Measurements from ENCODE around the gene CDC14A.

The CDC14A gene

GRCh38 chr1:100448366-100448765 lies 96.1 kb downstream of the CDC14A start:
- peak overlapping the region; percentile 92 for H3K27ac Mint-ChIP-seq
- H3K4me3 Mint-ChIP-seq, result peak overlapping the region; percentile 4
- H3K4me1 Mint-ChIP-seq (ENCODE audit: low read depth), result peaks cover 84% of the 10 kb centered on the region
- H3K36me3 Mint-ChIP-seq (ENCODE audit: low read depth), result peaks cover 75% of the 10 kb centered on the region
- peaks cover 10% of the 10 kb centered on the region for H3K9me3 Mint-ChIP-seq
- H3K27me3 Mint-ChIP-seq (ENCODE audit: low read depth), result no peaks in the 10 kb centered on the region

- H3K9me3 Mint-ChIP-seq, result peaks cover 10% of the 10 kb centered on the region
- H3K4me3 Mint-ChIP-seq, result peak overlapping the region; percentile 56
- H3K36me3 Mint-ChIP-seq (ENCODE audit: low read depth), result peaks cover 74% of the 10 kb centered on the region
- H3K4me1 Mint-ChIP-seq (ENCODE audit: low read depth), result peaks cover 80% of the 10 kb centered on the region
- no peaks in the 10 kb centered on the region for H3K27me3 Mint-ChIP-seq (ENCODE audit: low read depth)
- H3K27ac Mint-ChIP-seq, result peak overlapping the region; percentile 92
Measured at GRCh38 chr1:100449477-100449876, 97.2 kb downstream of the CDC14A start.

- H3K27ac Mint-ChIP-seq, result peak overlapping the region; percentile 93
- H3K27me3 Mint-ChIP-seq (ENCODE audit: low read depth), result no peaks in the 10 kb centered on the region
- no peak overlapping the region for H3K4me3 Mint-ChIP-seq
- H3K4me1 Mint-ChIP-seq (ENCODE audit: low read depth), result peaks cover 72% of the 10 kb centered on the region
- peaks cover 10% of the 10 kb centered on the region for H3K9me3 Mint-ChIP-seq
- H3K36me3 Mint-ChIP-seq (ENCODE audit: low read depth), result peaks cover 70% of the 10 kb centered on the region
Measured at GRCh38 chr1:100452641-100453040, 100.3 kb downstream of the CDC14A start.

GRCh38 chr1:100455478-100456072 lies 103.3 kb downstream of the CDC14A start:
- peaks cover 59% of the 10 kb centered on the region for H3K4me1 Mint-ChIP-seq (ENCODE audit: low read depth)
- peaks cover 6% of the 10 kb centered on the region for H3K9me3 Mint-ChIP-seq
- H3K27me3 Mint-ChIP-seq (ENCODE audit: low read depth), result no peaks in the 10 kb centered on the region
- no peak overlapping the region for H3K4me3 Mint-ChIP-seq
- peaks cover 53% of the 10 kb centered on the region for H3K36me3 Mint-ChIP-seq (ENCODE audit: low read depth)
- H3K27ac Mint-ChIP-seq, result no peak overlapping the region

- Mint-ChIP-seq H3K4me3 (no peak overlapping the region), H3K36me3 (ENCODE audit: low read depth) (peaks cover 42% of the 10 kb centered on the region), H3K27ac (no peak overlapping the region), H3K4me1 (ENCODE audit: low read depth) (peaks cover 47% of the 10 kb centered on the region), H3K27me3 (ENCODE audit: low read depth) (no peaks in the 10 kb centered on the region), H3K9me3 (no peaks in the 10 kb centered on the region)
Measured at GRCh38 chr1:100456880-100457279, 104.6 kb downstream of the CDC14A start.

GRCh38 chr1:100457683-100458082 lies 105.4 kb downstream of the CDC14A start:
- Mint-ChIP-seq H3K4me3 (no peak overlapping the region), H3K9me3 (no peaks in the 10 kb centered on the region), H3K36me3 (ENCODE audit: low read depth) (peaks cover 47% of the 10 kb centered on the region), H3K4me1 (ENCODE audit: low read depth) (peaks cover 44% of the 10 kb centered on the region), H3K27me3 (ENCODE audit: low read depth) (no peaks in the 10 kb centered on the region), H3K27ac (no peak overlapping the region)

GRCh38 chr1:100458661-100459357 lies 106.5 kb downstream of the CDC14A start:
- Mint-ChIP-seq H3K27me3 (ENCODE audit: low read depth) (no peaks in the 10 kb centered on the region), H3K9me3 (no peaks in the 10 kb centered on the region), H3K4me1 (ENCODE audit: low read depth) (peaks cover 44% of the 10 kb centered on the region), H3K27ac (peak overlapping the region; percentile 43), H3K36me3 (ENCODE audit: low read depth) (peaks cover 47% of the 10 kb centered on the region), H3K4me3 (no peak overlapping the region)

- Mint-ChIP-seq H3K9me3 (no peaks in the 10 kb centered on the region), H3K27me3 (ENCODE audit: low read depth) (no peaks in the 10 kb centered on the region), H3K27ac (peak overlapping the region; percentile 26), H3K4me3 (no peak overlapping the region), H3K36me3 (ENCODE audit: low read depth) (peaks cover 42% of the 10 kb centered on the region), H3K4me1 (ENCODE audit: low read depth) (peaks cover 40% of the 10 kb centered on the region)
Measured at GRCh38 chr1:100459358-100460114, 107.2 kb downstream of the CDC14A start.

GRCh38 chr1:100461222-100461621 lies 108.9 kb downstream of the CDC14A start:
- Mint-ChIP-seq H3K4me1 (ENCODE audit: low read depth) (peaks cover 30% of the 10 kb centered on the region), H3K9me3 (no peaks in the 10 kb centered on the region), H3K36me3 (ENCODE audit: low read depth) (peaks cover 40% of the 10 kb centered on the region), H3K27ac (no peak overlapping the region), H3K4me3 (no peak overlapping the region), H3K27me3 (ENCODE audit: low read depth) (no peaks in the 10 kb centered on the region)

- Mint-ChIP-seq H3K4me1 (ENCODE audit: low read depth) (peaks cover 28% of the 10 kb centered on the region), H3K4me3 (no peak overlapping the region), H3K27me3 (ENCODE audit: low read depth) (no peaks in the 10 kb centered on the region), H3K36me3 (ENCODE audit: low read depth) (peaks cover 38% of the 10 kb centered on the region), H3K9me3 (no peaks in the 10 kb centered on the region), H3K27ac (no peak overlapping the region)
Measured at GRCh38 chr1:100462326-100463025, 110.2 kb downstream of the CDC14A start.

- Mint-ChIP-seq H3K36me3 (ENCODE audit: low read depth) (peaks cover 43% of the 10 kb centered on the region), H3K4me1 (ENCODE audit: low read depth) (peaks cover 28% of the 10 kb centered on the region)
Measured at GRCh38 chr1:100463791-100464424, 111.6 kb downstream of the CDC14A start.

GRCh38 chr1:100469578-100469977 lies 117.3 kb downstream of the CDC14A start:
- Mint-ChIP-seq H3K36me3 (ENCODE audit: low read depth) (peaks cover 47% of the 10 kb centered on the region), H3K9me3 (no peaks in the 10 kb centered on the region), H3K27me3 (ENCODE audit: low read depth) (no peaks in the 10 kb centered on the region), H3K27ac (no peak overlapping the region), H3K4me1 (ENCODE audit: low read depth) (peaks cover 13% of the 10 kb centered on the region), H3K4me3 (no peak overlapping the region)

More at GRCh38 chr1:100463791-100464424, 111.6 kb downstream of the CDC14A start:
- Mint-ChIP-seq H3K9me3 (no peaks in the 10 kb centered on the region), H3K4me3 (no peak overlapping the region), H3K27ac (no peak overlapping the region), H3K27me3 (ENCODE audit: low read depth) (no peaks in the 10 kb centered on the region)

- H3K9me3 Mint-ChIP-seq, result no peaks in the 10 kb centered on the region
- no peak overlapping the region for H3K27ac Mint-ChIP-seq
- H3K4me1 Mint-ChIP-seq (ENCODE audit: low read depth), result peaks cover 10% of the 10 kb centered on the region
- no peaks in the 10 kb centered on the region for H3K27me3 Mint-ChIP-seq (ENCODE audit: low read depth)
- peaks cover 35% of the 10 kb centered on the region for H3K36me3 Mint-ChIP-seq (ENCODE audit: low read depth)
- no peak overlapping the region for H3K4me3 Mint-ChIP-seq
Measured at GRCh38 chr1:100474834-100475233, 122.5 kb downstream of the CDC14A start.

GRCh38 chr1:100476735-100477290 lies 124.5 kb downstream of the CDC14A start:
- no peak overlapping the region for H3K4me3 Mint-ChIP-seq
- no peak overlapping the region for H3K27ac Mint-ChIP-seq
- H3K4me1 Mint-ChIP-seq (ENCODE audit: low read depth), result peaks cover 10% of the 10 kb centered on the region
- peaks cover 46% of the 10 kb centered on the region for H3K36me3 Mint-ChIP-seq (ENCODE audit: low read depth)
- H3K9me3 Mint-ChIP-seq, result no peaks in the 10 kb centered on the region
- no peaks in the 10 kb centered on the region for H3K27me3 Mint-ChIP-seq (ENCODE audit: low read depth)
